ENCODE results near the gene RNF175.
"Not testable (repeated sequence)": the region's sequence is repeated elsewhere in the genome, so short reads cannot be mapped to it uniquely, and the experiment has no call there.

RNF175 gene

GRCh38 chr4:153669838-153670237 lies 90.0 kb downstream of the RNF175 start:
- no peak for DNase-seq

GRCh38 chr4:153668647-153669046 lies 91.2 kb downstream of the RNF175 start:
- DNase-seq: no peak

GRCh38 chr4:153666505-153666904 lies 93.3 kb downstream of the RNF175 start:
- DNase-seq: not testable (repeated sequence)

- DNase-seq: no peak
These were observed 96.2 kb downstream of the RNF175 start for GRCh38 chr4:153663667-153664066.

GRCh38 chr4:153661908-153662307 lies 97.9 kb downstream of the RNF175 start:
- DNase-seq: no peak

- no peak for DNase-seq
These were observed 98.5 kb downstream of the RNF175 start for GRCh38 chr4:153661215-153661822.
